NCI-H2196 treated with DMSO at 0.1 percent for 48 hours (cell line): Measurements from ENCODE around the gene RALGAPB.
"Not testable (repeated sequence)": the region's sequence is repeated elsewhere in the genome, so short reads cannot be mapped to it uniquely, and the experiment has no call there.

Experiments
- DNase-seq: peaks from one replicate; lab custom pipeline; 2025; ENCODE audit not compliant: unreplicated experiment; lab: John Stamatoyannopoulos, UW

The RALGAPB gene

DNA sequence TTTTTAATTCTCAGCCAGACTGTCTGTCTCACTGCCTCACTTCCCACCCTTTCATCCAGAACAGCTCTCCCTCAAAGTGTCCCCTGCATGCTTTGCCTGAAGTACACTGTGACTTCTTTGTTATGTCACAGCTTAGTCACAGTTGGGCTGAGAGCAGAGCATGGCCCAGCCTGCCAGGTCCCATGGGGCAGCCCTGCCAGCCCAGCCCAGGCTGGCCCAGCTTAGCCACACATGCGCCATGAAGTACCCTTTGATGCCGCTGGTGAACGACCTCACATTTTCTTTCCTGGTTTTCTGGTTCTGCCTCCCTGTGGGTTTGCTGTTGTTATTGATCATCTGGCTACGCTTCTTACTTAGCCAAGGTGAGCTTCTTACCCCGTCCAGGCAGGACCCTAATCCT, 108.4 kb downstream of the RALGAPB start, which contains the start of gene ADIG:
TSS of gene ADIG (plus strand) at position 185 of the 400 bp plus-strand sequence. CDS start at position 239, 54 bp downstream.
- DNase-seq: no peak

DNA sequence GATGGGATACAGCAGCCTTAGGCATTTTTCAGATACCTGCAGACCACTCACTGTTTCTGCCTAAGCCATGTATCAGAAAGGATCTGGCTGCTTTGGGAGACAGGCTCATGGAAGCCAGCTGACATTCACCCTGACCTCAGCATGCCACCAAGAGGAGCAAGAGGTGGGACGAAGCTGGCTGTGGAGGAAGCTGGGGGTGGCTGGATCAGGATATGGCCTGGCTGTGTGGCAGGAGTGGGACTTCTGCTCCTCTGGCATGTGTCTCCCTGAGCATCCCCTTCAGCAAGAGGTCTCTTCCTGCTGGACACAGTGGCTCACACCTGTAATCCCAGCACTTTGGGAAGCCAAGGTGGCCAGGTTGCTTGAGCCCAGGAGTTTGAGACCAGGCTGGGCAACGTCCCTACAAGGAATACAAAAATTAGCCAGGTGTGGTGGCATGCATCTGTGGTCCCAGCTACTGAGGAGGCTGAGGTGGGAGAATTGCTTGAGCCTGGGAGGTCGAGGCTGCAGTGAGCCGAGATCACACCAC, 109.3 kb downstream of the RALGAPB start:
- no peak for DNase-seq

DNA sequence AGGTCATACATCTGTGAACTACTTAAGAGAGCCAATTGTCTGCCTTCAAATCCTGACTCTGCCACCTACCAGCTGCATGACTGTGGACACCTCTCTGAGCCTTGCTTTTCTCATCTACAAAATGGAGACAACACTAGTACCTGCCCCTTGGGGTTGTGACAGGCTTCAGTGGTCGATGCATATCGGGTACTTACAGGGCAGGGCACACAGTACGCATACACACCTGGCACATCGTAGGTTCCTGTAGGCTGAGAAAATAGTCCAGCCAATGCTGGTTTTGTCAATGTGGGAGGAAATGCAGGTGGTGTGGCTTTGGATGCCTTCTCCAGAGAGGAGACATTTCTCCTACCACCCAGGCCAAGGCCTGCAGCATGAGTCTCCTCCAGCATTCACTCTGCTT, 110.7 kb downstream of the RALGAPB start:
- no peak for DNase-seq

DNA sequence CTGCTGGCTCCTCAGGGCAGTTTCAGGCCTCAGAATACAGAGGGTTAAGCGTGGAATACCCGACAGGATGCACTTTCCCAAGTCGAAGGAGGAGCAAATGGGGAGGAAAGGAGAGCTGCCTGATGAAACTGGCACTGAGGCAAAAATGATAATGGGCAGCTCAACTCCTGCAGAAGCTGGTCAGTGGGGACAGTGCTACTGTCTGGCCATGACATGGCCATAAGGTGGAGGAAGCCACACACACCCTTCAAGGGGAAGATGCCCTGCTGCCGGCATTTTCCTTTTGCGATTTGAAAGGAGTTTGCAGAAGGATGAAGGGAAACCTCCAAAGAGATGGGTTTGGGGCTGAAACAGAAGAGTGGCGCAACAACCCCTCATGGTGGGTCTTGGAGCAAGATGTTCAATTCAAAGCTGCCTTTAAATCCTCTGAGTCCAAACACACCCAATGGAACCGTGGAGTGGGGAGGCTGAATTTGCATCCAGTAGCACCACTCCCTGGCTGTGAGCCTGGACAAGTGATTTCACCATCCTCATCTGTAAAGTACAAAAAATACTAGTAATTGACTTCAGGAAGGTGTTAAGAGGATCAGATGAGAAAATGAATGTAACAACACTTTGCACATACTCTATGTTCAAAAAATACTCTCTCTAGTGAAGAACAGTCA, 111.6 kb downstream of the RALGAPB start:
- no peak for DNase-seq

DNA sequence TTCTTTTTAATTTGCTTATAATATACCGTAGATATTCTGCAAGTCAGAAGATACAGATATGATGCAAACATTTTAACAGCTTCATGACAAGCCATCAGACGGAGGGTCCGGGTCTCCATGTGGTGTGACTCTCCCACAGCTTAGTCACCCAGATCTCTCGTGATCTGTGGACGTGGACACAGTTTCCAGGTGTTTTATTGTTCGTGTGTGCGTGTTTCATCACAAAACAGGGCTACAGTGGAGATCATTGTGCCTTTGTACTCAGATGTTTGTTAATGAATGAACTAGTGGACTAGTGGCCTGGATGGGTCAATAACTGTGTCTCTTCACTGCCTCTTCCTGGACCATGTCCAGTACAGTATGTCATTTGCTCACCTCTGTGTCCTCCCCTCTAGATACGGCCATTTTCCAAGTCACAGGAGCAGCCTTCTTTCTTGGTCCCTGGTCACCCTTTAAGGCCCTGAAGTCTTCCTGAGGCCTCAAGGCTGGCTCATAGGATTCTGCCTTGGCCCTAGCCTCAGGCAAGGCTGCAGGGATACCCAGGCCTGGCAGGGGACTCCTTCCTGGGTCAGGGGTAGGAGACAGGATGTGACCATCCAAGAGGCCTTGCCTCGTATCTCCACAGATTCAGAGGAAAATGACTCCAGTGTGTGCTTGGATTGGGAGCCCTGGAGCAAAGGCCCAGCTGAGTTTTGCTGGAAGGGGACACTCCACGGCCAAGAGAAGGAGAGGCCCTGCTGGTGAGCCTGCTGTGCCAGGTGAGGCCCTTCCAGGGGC, 112.9 kb downstream of the RALGAPB start:
- no peak for DNase-seq

DNA sequence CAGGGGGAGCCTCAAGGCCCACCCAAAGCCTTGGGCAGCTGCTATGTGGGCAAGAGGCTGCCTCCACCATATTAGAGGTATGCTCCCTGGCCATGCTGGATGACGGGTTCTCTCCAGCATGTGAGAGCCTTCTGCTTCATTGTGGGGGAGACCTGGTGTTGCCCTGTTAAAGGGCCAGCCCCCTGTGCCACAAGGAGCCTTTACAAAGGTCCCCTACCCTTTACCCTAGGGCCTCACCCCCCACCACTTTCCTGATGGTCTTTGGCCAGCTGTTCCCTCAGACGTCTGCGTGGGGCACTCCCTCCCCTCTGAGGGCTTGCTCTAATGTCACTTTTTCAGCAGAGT, 113.5 kb downstream of the RALGAPB start:
- no peak for DNase-seq

DNA sequence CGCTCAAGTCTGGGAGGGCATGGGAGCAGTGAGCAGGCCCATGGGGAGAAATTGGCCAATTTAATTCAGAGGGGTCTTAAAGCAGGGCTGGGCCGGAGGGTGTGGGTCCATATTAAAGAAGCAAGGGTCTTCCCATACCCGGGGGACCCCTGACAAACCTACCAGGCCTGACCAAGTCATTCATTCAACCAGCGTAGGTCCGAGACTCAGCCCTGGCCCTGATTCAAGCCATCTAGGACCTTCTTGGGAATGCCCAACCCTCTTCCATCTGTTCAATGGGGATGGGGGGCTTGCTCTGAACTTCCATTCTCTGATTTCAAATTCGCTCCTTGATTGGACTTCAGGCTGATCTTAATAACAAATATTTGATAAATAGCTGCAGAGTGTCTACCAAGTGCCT, 115.7 kb downstream of the RALGAPB start:
- DNase-seq: no peak

DNA sequence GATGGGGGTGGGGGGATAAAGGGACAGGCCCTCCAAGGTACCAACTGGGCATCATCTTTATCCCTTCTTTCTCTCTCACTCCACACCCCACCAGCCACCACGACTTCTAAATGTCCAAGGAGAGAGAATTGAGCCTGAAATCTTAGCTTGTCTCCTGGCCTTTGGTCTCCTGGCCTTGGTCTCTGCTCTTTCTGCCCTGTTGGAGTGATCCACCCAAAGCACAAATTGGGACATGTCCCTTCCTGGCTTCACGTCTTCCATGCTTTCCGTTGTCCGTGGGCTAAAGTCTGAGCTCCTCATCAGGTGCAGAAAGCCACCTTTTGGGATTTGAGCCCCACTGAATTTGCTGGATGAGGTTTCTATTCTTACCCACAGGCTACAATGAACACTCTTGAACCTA, 116.7 kb downstream of the RALGAPB start:
- no peak for DNase-seq

DNA sequence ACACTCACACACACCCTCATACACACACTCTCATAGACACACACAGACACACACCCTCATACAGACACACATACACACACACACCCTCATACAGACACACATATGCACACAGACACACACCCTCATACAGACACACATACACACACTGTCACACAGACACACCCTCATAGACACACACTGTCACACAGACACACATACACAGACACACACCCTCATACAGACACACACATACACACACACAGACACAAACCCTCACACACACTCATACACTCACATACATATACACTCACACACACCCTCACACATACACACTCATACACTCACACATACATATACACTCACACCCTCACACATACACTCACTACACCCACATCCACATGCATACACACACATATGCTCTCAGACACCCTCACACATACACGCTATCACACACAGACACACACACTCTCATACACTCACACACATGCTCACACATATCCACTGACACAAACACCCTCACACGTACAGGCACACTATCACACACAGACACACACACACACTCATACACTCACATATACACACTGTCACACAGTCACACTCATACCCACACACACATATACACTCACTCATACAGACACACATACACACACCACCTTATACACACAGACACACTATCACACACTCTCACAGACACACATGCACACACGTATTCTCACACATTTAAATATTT, 117.5 kb downstream of the RALGAPB start:
- DNase-seq: no peak

DNA sequence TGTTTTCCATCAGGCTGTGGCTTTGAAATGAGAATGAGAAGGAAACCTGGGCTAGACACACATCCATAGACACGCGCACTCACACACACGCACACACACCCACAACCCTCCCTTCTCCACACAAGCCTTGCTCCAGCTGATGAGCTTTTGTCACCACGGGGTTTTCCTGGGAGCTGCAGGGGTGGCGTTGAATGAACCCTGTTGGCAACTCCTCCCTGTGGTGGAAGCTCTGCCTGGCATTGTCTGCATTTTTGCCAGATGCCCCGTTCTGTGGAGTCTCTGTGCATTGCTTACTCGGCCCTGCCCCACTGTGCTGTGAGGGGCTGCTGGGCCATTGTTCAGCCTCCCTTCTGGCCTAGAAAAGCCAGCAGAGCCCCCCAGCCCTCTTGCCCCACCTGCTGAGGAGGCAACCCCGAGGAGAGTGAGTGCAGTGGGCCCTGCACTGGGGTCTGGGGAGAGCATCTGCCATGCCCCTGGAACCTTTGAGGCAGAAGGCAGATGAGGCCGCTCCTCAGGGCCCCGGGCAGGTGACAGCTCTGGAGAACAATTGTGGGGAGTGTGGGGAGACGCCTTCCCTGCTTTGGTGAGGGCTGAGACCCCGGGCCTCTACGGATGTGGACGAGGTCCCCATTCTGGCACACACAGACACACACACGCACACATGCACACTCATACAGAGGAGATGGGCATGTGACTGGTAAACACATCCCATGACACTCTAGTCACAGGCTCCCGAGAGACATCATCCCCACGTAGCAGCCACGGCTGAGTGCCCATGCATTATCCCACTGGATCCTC, 118.2 kb downstream of the RALGAPB start:
- DNase-seq: no peak

DNA sequence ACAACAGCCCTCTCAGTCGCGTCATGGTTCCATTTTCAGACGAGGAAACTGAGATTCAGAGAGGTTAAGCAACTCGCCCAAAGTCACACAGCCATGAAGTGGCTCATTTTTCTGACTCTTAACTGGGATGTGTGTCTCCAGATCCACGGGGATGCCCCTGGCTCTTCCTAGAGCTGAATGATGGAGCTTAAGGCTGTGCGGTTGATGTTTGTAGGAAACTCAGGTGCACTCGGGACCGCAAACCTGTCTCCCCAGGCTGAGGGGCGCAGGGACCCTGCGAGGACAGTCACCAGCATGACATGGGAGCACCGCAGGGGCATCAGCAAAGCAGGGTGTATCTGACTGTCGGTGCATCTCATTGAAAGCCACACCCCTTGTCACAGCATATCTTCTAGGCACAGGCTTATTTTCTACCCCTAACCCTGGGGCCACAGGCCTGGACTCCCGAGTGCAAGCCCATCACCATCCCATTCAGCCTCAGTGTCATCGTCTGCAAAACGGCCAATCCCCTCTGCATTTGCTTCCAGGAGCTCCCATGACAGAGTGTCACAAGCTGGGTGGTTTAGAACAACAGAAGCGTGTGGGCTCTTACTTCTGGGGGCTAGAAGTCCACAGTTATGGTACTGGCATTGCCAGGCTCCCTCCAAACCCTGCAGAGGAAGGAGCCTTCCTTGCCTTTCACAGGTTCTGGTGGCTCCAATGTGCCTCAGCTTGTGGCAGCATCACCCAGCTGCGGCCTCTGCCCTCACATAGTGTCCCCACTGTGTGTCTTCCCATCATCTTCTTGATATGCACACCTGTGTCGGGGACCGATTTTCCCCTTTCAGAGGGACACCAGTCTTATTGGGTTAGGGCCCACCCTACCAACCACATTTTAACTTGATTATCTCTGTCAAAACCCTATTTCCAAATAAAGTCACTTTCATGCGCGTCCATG, 119.1 kb downstream of the RALGAPB start:
- DNase-seq: no peak

DNA sequence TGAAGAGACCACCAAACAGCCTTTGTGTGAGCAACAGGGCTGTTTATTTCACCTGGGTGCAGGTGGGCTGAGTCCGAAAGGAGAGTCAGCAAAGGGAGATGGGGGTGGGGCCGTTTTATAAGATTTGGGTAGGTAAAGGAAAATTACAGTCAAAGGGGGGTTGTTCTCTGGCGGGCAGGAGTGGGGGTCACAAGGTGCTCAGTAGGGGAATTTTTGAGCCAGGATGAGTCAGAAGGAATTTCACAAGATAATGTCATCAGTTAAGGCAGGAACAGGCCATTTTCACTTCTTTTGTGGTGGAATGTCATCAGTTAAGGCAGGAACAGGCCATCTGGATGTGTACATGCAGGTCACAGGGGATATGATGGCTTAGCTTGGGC, 119.8 kb downstream of the RALGAPB start:
- not testable (repeated sequence) for DNase-seq

DNA sequence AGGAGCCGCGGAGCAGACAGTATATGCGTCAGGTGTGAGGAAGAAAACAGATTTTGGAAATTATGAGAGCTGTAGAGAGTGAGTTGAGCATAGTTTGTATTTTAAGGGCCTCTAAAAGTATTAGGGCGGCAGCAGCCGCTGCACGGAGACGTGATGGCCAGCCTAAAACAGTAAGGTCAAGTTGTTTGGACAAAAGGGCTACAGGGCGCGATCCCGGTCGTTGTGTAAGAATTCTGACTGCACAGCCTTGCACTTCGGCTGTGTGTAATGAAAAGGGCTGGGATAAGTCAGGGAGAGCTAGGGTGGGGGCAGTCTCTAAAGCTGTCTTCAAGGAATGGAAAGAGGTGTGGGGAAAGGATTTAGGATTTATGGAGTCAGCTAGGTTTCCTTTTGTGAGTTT, 121.6 kb downstream of the RALGAPB start:
- DNase-seq: not testable (repeated sequence)

DNA sequence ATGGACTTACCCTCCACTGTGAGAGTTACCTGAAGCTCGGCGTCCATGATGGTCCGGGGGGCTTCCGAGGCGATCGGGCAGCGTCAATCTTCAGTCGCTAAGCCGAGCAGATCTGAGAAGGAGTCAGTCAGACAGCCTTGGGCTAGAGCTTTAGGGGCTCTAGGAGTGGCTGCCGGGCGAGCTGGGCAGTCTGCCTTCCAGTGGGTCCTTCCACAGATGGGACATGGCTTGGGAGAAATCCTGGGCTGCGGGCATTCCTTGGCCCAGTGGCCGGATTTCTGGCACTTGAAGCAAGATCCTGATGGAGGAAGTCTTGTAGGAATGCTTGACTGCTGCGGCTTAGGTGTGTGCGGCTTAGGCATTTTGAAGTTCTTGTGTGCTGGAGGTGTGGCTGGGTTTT, 123.2 kb downstream of the RALGAPB start:
- not testable (repeated sequence) for DNase-seq

DNA sequence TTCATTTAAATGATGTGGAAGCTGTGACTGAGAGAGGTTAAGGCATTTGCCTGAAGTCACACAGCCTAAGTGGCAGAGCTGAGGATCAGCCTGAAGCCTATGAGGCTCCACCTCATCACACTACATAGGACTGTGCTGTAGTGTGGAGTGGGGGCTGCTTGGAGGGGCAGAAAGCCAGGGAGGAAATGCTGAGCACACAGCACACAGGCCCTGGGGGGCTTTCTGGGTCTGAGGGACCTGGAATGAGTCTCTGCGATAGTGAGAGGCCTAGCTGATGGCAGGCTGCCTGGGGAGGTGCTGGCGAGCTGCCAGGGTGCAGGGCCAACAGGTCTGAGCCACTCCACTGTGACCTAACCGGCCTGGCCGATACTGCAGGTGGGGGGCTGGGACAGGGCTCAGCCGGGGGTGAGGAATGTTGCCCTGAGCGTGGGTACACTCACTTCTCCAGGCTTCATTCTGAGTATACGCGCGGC, 126.8 kb downstream of the RALGAPB start:
- DNase-seq: peak; percentile 50

DNA sequence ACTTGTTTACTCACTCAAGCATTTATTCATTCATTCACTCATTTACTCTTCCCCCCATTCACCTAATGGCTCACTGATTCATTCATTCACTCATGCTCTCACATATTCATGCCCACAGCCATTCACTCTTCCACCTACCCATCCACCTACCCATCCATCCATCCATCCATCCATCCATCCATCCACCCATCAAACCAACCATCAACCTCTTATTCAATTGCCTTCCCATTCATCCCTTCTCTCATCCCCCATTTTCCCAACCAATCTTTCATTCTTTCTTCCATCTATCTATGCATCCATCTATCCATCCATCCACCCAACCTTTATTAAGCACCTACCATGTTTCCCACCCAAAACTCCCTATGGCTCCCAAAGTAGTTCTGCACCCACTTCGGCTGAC, 127.4 kb downstream of the RALGAPB start:
- no peak for DNase-seq

DNA sequence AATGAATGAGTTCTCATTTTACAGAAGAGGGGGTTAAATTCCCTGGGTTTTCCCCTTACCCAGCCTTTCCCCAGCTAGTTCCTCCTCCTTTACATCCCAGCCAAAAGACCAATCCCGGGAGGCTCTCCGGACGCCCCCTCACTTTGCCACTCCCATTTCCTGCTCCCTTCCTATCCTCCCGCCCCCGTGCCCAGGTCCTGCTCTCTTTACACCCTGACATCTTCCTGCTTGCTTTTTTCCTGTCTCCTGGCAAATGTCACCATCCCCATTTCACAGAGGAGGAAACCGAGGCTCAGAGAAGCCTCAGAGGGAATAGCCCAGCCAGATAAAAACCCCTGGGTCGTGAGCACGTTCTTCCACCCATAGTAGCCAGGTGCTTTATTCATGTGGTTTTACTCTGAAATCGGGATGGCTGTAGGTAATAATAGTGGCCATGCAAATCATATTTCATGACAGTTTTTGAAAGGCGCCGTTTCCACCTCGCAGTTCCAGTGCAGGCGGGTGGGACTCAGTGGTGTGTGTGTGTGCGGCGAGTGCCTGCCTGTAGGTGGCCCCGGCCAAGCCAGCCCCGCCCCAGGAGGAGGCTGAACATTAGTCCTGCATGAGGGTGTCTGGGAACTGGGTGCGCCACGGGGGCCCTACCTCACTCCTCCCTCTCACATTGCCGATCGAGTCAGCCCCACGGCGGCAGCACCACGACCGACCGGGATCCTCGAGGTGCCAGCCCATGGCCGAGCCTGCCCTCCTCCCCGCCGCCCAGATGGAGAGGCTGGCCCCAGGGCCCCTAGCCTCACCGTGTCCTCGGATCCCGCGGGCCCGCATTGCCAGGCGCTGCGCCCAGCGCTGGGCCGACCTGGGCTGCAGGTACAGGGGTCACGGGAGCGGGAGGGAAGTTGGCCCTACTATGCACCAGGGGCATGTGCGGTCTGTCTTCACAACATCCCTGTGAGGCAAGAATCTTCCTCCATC, 128.9 kb downstream of the RALGAPB start, which contains the start of gene ARHGAP40:
TSS of gene ARHGAP40 (plus strand) at position 594 of the 969 bp plus-strand sequence.
- no peak for DNase-seq

DNA sequence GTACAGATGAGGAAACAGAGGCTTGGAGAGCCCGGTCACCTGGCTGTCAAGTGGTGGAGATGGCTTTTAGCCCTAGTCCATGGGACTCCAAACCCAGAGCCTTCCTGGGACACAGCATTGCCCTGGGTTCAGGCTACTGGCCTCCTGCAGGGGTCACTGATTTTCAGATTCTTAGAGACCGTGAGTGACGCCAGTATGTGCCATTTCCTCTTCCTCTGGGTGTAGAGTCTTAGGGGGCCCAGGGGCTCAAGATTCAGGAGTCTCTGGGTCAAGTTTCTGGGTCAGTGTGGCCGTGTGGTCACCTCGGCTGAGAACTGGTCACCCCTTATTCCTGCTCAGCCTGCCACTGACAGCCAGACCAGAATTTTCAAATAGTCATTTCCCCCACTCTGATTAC, 129.5 kb downstream of the RALGAPB start:
- DNase-seq: no peak

DNA sequence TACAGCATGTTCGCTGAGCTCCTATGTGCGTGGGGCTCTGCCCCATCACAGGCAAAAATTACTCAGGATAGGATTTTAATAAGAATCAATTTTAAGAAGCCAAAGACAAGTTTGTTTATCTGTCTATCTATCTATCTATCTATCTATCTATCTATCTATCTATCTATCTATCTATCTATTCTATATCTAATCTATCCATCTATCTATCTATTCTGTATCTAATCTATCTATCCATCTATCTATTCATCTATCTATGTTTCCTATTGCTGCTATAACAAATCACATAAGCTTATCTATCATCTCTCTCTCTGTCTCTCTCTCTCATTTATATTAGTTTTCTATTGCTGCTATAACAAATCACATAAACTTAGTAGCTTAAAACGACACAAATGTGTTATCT, 130.6 kb downstream of the RALGAPB start:
- DNase-seq: no peak
